Rectal smooth muscle tissue (tissue), 1 donor: ENCODE results near the gene GREB1.

ENCODE experiments used
- H3K27ac ChIP-seq: one replicate; pipeline ENCODE4 v1.7.0; 2013; ENCODE audit warnings: low read depth, low read length, inconsistent platforms
- H3K27me3 ChIP-seq: one replicate; pipeline ENCODE4 v1.7.0; 2013; ENCODE audit warnings: low read length; ENCODE audit not compliant: control insufficient read depth, insufficient read depth
- H3K36me3 ChIP-seq: one replicate; pipeline ENCODE4 v1.7.0; 2013; ENCODE audit warnings: low read length; ENCODE audit not compliant: control insufficient read depth, insufficient read depth
- H3K4me1 ChIP-seq: one replicate; pipeline ENCODE4 v1.7.0; 2013; ENCODE audit warnings: low read length; ENCODE audit not compliant: control insufficient read depth, insufficient read depth
- H3K4me3 ChIP-seq: one replicate; pipeline ENCODE4 v1.7.0; 2013; ENCODE audit warnings: low read length
- H3K9ac ChIP-seq: one replicate; pipeline ENCODE4 v1.7.0; 2013; ENCODE audit warnings: low read length

Gene GREB1

DNA sequence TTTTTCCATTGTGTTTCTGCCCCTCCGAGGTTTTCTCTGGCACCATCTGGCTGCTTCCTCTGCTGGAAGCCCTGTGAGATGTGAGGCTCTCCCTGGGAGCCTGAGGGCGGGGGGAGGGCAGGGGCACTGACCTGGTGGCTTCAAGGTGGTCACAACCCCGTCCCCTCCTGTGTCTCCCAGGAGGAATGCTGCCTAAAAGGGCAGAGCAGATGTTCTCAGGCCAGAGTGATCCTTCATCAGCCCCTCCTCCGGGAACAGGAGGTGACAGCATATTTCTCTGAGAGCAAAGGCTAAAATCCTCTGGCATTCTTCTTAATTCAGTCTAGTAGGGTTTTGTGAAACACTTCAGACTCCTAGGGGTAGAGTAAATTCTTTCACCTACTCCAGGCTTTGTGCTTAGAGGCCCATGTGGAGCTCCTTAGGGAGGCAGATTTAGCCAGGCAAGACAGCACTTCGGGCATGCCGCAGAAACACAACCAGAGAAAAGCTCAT lies 18.3 kb upstream of the GREB1 start:
- Histone ChIP-seq H3K36me3 (no peaks in the 10 kb centered on the region), H3K27me3 (no peaks in the 10 kb centered on the region), H3K9ac (no peak overlapping the region), H3K4me3 (no peak overlapping the region), H3K4me1 (no peaks in the 10 kb centered on the region), H3K27ac (no peak overlapping the region)

DNA sequence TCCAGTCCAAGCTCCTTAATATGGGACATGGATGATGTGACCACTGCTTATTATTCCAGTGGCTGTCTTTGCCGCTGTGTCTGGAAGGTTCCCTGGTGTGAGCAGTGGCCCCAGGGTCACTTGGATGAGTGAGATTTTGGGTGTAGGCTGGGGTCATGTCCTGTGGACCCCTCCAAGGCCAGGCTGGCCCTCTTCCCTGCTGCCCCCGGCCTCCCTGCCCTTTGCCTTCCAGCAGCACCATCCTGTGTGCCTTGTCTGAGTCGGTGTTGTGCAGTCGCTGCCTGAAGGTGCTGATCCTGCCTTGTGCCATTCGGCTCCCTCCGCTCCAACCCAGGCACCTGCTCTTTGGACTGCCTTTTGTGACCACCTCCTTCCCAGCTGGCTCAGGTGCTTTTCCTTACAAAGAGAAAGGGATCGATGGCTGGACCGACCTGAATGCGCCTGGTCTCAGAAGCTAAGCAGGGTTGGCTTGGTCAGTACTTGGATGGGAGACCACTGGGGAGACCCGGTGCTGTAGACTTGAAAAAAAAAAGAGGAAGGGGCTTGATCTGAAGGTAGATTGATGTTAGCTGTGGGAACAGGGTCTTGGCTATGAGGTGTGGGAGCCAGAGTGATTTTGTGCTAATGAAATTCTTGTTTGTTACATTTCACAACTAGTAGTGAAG lies 16.7 kb upstream of the GREB1 start:
- no peaks in the 10 kb centered on the region for H3K4me1 ChIP-seq
- H3K36me3 ChIP-seq, result no peaks in the 10 kb centered on the region
- H3K27me3 ChIP-seq, result no peaks in the 10 kb centered on the region
- H3K27ac ChIP-seq, result no peak overlapping the region
- no peak overlapping the region for H3K4me3 ChIP-seq
- H3K9ac ChIP-seq, result no peak overlapping the region

DNA sequence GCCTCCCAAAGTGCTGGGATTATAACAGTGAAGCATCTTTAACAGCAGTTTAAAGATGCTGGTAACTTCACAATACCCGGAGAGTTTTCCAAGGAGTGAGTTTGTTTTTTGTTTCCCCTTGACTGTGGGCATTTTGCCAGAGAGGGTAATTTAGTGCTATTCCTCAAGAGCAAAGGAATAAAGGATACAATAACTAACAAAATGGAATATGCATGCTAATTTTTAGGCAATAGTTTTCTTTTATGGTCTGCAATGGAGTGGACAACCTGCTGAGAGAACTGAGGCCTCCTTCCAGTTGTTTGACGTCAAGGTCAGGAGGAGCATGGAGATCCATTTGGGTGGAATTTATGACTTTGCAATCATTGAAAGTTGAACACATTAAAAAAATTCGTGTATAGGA lies 15.9 kb upstream of the GREB1 start:
- H3K27me3 ChIP-seq, result no peaks in the 10 kb centered on the region
- H3K9ac ChIP-seq, result no peak overlapping the region
- no peak overlapping the region for H3K4me3 ChIP-seq
- H3K4me1 ChIP-seq, result no peaks in the 10 kb centered on the region
- H3K27ac ChIP-seq, result no peak overlapping the region
- H3K36me3 ChIP-seq, result no peaks in the 10 kb centered on the region

DNA sequence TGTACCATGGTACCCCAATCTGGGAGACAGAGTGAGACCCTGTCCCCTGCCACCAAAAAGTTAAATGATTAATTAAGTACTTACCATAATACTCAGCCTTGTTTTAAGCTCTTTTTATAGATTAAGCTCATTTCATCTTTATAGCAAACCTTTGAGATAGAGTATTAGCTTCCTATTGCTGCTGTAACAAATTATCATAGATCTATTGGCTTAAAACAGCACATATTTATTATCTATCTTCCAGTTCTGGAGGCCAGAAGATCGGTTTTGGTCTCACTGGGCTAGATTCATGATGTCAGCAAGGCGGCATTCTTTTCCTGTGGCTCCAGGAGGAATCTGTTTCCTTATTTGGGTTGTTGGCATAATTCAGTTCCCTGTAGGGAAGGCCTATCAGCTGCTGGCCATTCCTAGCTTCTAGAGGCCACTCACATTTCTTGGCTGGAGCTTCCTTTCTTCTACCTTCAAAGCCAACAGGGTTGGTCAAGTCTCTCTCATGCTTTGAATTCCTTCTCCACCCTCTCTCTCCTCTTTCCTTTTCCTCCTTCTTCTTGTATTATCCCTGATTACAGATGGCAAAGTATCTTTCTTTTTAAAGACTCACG lies 13.7 kb upstream of the GREB1 start:
- Histone ChIP-seq H3K4me3 (no peak overlapping the region), H3K27me3 (no peaks in the 10 kb centered on the region), H3K36me3 (no peaks in the 10 kb centered on the region), H3K4me1 (no peaks in the 10 kb centered on the region), H3K9ac (no peak overlapping the region), H3K27ac (no peak overlapping the region)

DNA sequence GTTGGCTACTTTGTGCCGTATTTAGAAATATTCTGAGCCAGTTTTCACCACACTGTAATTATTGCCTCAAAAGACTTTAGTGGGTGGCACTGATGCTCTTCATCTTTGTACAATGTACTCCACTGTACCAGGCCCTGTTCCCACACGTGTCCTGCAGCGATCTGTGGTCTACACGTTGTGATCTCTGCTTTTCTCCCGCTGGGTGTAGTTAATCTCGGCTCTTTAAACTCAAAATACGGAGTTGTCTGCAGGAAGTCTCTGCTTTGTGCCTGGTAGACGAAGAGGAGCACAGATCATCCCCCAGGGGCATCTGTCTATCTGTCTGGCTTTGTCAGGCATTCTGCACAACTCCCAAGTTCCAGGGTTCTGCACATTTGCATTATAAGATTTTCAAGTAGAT lies 12.1 kb upstream of the GREB1 start:
- H3K36me3 ChIP-seq, result no peaks in the 10 kb centered on the region
- no peaks in the 10 kb centered on the region for H3K27me3 ChIP-seq
- H3K4me3 ChIP-seq, result no peak overlapping the region
- H3K4me1 ChIP-seq, result no peaks in the 10 kb centered on the region
- no peak overlapping the region for H3K9ac ChIP-seq
- H3K27ac ChIP-seq, result no peak overlapping the region

DNA sequence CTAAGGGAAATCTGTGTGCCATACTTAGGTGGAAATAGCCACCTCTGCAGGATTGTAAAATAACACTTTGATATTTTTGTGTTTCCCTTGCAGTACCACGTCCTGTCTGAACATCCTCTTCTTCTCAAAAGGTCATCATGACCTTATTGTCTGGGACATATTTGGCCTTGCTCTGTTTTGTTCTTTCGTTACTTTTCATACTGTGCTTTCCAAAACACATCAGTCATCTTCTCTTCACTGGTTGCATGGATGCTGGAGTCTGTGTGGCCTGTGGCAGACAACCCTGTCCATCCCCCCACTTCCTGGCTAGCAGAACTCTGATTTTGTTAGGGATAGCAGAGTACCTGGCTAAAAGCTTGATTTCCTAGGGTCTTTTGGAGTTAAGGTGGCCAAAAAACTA lies 9.4 kb upstream of the GREB1 start:
- H3K36me3 ChIP-seq, result no peaks in the 10 kb centered on the region
- H3K27me3 ChIP-seq, result no peaks in the 10 kb centered on the region
- no peaks in the 10 kb centered on the region for H3K4me1 ChIP-seq
- H3K4me3 ChIP-seq, result no peak overlapping the region
- H3K9ac ChIP-seq, result no peak overlapping the region
- H3K27ac ChIP-seq, result no peak overlapping the region

DNA sequence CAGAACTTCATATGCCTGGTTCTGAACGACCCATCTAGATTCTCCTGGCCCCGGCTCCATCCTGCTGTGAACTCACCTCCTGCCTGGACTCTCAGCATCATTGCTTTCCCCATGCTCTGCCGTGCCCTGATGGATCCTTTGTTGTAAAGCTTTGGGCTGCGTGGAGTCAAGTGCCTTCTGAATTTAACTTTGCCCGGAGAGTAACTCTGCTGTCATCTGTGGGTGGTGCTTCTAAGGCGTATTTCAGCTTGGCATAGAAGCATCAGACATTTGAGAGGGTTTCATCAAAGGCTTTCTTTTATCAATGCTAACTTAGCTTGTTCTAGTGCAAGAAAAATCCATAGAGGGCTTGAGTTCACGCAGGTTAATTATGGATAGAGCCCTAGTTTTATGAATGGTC lies 8.1 kb upstream of the GREB1 start:
- H3K4me1 ChIP-seq, result no peaks in the 10 kb centered on the region
- no peaks in the 10 kb centered on the region for H3K36me3 ChIP-seq
- no peak overlapping the region for H3K4me3 ChIP-seq
- H3K27ac ChIP-seq, result no peak overlapping the region
- no peak overlapping the region for H3K9ac ChIP-seq
- H3K27me3 ChIP-seq, result no peaks in the 10 kb centered on the region

DNA sequence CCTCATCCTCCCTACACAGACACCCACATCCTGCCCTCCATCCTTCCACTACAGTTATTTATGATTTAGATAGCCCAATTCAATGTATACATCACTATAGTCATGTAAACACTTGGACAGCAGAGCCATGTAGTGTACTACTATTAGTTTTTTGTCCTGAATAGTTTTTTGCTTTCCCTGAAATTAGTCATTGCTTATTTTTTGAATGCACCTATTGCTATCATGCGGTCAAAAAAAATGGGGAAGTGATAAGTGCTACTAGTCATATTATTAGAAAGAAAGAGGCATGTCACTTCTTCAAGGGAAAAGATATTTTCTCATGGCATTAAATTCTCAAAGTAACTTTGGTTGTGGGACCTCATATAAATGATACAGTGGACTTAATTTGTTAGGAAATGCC lies 6.8 kb upstream of the GREB1 start:
- no peak overlapping the region for H3K4me3 ChIP-seq
- H3K4me1 ChIP-seq, result no peaks in the 10 kb centered on the region
- H3K27me3 ChIP-seq, result no peaks in the 10 kb centered on the region
- H3K36me3 ChIP-seq, result no peaks in the 10 kb centered on the region
- H3K27ac ChIP-seq, result no peak overlapping the region
- H3K9ac ChIP-seq, result no peak overlapping the region

DNA sequence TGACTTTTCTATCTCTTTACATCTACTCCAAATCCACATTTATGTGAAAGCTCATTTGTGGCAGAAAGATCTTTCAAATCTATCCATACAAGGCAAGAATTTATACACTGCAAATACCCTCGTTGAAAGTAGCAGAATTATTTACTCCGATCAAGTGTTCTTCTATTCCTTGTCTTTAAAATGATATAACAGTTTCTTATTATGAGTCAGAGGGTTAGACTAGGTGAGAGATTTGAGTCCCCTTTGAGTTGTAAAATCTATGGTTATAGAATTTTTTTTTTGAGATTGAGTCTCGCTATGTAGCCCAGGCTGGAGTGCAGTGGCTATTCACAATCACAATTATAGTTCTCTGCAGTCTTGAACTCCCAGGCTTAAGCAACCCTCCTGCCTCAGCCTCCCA lies 5.6 kb upstream of the GREB1 start:
- H3K4me3 ChIP-seq, result no peak overlapping the region
- no peaks in the 10 kb centered on the region for H3K36me3 ChIP-seq
- H3K9ac ChIP-seq, result no peak overlapping the region
- H3K27ac ChIP-seq, result no peak overlapping the region
- no peaks in the 10 kb centered on the region for H3K27me3 ChIP-seq
- H3K4me1 ChIP-seq, result no peaks in the 10 kb centered on the region

DNA sequence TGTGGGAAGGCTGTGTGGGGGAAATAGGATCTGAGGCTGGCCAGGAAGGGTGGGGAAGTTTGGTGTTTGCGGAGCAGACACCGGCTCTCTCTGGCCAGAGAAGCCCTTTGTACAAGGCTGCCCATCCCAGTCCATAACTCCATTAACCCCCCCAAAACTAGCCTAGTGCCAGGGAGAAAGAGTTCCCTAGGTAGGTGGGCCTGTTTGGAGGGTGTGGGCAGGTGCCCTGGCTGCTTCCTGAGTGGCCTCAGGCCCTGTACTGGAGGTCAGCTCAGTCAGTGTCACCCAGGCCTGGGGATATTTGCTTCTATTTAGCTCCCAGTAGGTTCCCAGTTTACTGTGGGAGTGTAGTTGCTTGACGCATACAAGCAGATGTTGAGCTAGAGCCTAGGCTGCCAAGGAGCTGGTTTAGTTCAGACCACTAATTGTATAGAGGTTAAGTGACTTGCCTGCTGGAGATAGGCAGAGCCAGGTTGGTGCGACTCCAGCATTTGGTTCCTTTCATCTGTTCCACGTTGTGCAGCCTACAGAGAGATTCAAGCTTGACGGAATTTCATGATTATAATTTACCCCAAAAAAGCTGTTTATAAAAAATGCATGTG lies 2.9 kb upstream of the GREB1 start:
- H3K4me3 ChIP-seq, result no peak overlapping the region
- H3K27ac ChIP-seq, result no peak overlapping the region
- no peaks in the 10 kb centered on the region for H3K4me1 ChIP-seq
- no peak overlapping the region for H3K9ac ChIP-seq
- H3K27me3 ChIP-seq, result peaks cover 1% of the 10 kb centered on the region
- no peaks in the 10 kb centered on the region for H3K36me3 ChIP-seq

DNA sequence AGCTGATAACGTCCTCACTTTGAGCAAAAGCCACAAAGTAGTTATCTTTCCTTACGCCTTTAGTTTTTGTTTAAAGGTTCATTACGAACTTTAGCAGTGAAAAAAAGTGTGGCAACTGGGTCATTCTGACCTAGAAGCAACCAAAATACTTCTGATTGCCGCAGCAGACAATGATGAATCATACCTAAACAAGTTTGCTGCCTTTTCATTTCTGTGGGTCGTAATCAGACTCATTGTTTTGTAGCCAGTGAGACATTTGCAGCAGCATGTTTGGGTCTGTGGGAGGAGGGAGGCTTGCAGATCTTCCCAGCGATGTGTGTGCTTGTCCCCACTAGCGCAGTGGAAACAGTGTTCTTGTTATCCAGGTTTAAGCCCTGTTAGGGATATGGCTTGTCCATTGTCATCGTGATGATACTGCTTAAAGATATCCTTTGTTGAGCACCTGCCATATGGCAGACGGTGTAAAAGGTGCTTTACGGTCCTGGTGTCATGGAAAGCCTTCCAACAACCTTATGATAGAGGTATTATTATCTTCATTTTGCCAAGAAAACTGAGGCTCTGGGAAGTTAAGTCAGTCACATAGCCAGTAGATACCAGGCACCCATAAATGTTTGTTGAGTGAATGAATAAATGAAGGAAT lies 1.3 kb upstream of the GREB1 start:
- Histone ChIP-seq H3K9ac (no peak overlapping the region), H3K4me3 (no peak overlapping the region), H3K4me1 (no peaks in the 10 kb centered on the region), H3K27me3 (peaks cover 2% of the 10 kb centered on the region), H3K36me3 (no peaks in the 10 kb centered on the region), H3K27ac (no peak overlapping the region)

DNA sequence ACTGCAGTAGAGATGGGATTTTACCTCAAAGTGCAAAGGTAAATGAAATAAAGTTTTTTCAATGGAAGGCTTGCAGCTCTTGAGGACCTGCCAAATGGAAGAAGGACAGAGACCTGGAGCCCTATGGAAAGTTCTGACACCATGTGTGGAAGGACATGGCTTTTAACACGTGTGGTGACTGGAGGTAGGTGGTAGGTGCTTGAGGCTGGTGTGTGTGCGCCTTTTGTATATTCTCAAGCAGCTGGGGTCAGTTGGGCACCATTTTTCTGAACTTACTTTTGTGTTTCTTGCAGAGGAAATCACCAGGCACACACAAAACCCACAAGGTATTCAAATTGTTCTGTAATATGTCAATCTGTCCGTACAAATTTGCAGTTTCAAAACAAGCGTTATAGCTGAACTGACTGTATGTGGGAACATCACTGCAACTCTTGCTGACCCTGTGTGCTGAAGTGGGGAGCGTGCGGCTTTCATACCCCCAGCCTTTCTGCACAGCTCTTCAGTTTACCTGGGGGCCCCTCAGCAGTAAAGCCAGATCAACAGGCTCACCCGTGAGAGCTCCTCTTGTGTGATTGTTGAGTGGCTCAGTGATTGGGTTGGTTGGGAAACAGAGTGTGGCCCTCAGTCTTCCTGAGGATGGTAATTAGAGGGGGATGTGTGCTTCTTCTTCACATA lies 363 bp downstream of the GREB1 start:
- Histone ChIP-seq H3K27me3 (peaks cover 2% of the 10 kb centered on the region), H3K9ac (no peak overlapping the region), H3K36me3 (no peaks in the 10 kb centered on the region), H3K4me1 (no peaks in the 10 kb centered on the region), H3K4me3 (no peak overlapping the region), H3K27ac (no peak overlapping the region)
